BLaER1 (cell line): ENCODE results near the gene RTL10.
A peak's percentile ranks its signal among the peaks of the same experiment; 100 is the strongest.

Experiments
- H3K27ac ChIP-seq: shearing (Covaris generic); formaldehyde crosslinking; 2 replicates; pipeline ENCODE4 v1.8.1; 2022
- H3K27me3 ChIP-seq: shearing (Covaris generic); formaldehyde crosslinking; 2 replicates; pipeline ENCODE4 v1.8.1; 2022
- H3K36me3 ChIP-seq: shearing (Covaris generic); formaldehyde crosslinking; 2 replicates; pipeline ENCODE4 v1.8.1; 2022
- H3K4me1 ChIP-seq: shearing (Covaris generic); formaldehyde crosslinking; 2 replicates; pipeline ENCODE4 v1.8.1; 2022
- H3K4me2 ChIP-seq: shearing (Covaris generic); formaldehyde crosslinking; 2 replicates; pipeline ENCODE4 v1.8.1; 2022
- H3K4me3 ChIP-seq: shearing (Covaris generic); formaldehyde crosslinking; 2 replicates; pipeline ENCODE4 v1.8.1; 2022
- H3K9ac ChIP-seq: shearing (Covaris generic); formaldehyde crosslinking; 2 replicates; pipeline ENCODE4 v1.8.1; 2022
- H3K9me3 ChIP-seq: shearing (Covaris generic); formaldehyde crosslinking; 2 replicates; pipeline ENCODE4 v1.8.1; 2022
- H4K20me1 ChIP-seq: shearing (Covaris generic); formaldehyde crosslinking; 2 replicates; pipeline ENCODE4 v1.8.1; 2022
- Cebpa-rat ChIP-seq: shearing (Covaris generic); IDR thresholded peaks from 2 replicates; pipeline ENCODE4 v1.8.1; 2022

RTL10 gene

GRCh38 chr22:19854778-19855503 lies at the start of gene RTL10, which contains the start of gene GNB1L:
RTL10 (minus strand) TSS chr22:19854874; CDS start chr22:19852261, 2,613 bp downstream.
GNB1L (minus strand) TSS chr22:19854874; CDS start chr22:19821355, 33,519 bp downstream.
- H4K20me1 ChIP-seq = peaks cover 46% of the 10 kb centered on the region
- TF ChIP-seq Cebpa-rat = no peak
- H3K27ac ChIP-seq = peak within 1 kb of the TSS; percentile 92
- H3K36me3 ChIP-seq = peaks cover 29% of the 10 kb centered on the region
- H3K9me3 ChIP-seq = no peaks in the 10 kb centered on the region
- H3K4me2 ChIP-seq = peak within 1 kb of the TSS; percentile 97
- peak within 1 kb of the TSS; percentile 96 for H3K9ac ChIP-seq
- peaks cover 30% of the 10 kb centered on the region for H3K4me1 ChIP-seq
- no peaks in the 10 kb centered on the region for H3K27me3 ChIP-seq
- peak within 1 kb of the TSS; percentile 93 for H3K4me3 ChIP-seq

- H3K36me3 ChIP-seq = peaks cover 11% of the 10 kb centered on the region; the same call in 1 of the 2 replicates
- no peaks in the 10 kb centered on the region for H4K20me1 ChIP-seq
- no peak for TF ChIP-seq Cebpa-rat
- no peak overlapping the region for H3K4me3 ChIP-seq
- no peak overlapping the region for H3K4me2 ChIP-seq
- no peaks in the 10 kb centered on the region for H3K9me3 ChIP-seq
- H3K4me1 ChIP-seq = peaks cover 46% of the 10 kb centered on the region
- H3K27me3 ChIP-seq = no peaks in the 10 kb centered on the region
- H3K27ac ChIP-seq = no peak overlapping the region
- no peak overlapping the region for H3K9ac ChIP-seq
Measured at GRCh38 chr22:19904174-19904856, 49.6 kb upstream of the RTL10 start.

- Histone ChIP-seq H4K20me1 (no peaks in the 10 kb centered on the region), H3K9me3 (no peaks in the 10 kb centered on the region), H3K27me3 (no peaks in the 10 kb centered on the region), H3K4me2 (peak overlapping the region; percentile 82), H3K36me3 (peaks cover 13% of the 10 kb centered on the region; the same call in 1 of the 2 replicates), H3K4me3 (no peak overlapping the region), H3K27ac (peak overlapping the region; percentile 52), H3K9ac (peak overlapping the region; percentile 63; the same call in 1 of the 2 replicates), H3K4me1 (peaks cover 52% of the 10 kb centered on the region)
- no peak for TF ChIP-seq Cebpa-rat
Measured at GRCh38 chr22:19903513-19903912, 48.8 kb upstream of the RTL10 start.

- Histone ChIP-seq H3K36me3 (peaks cover 12% of the 10 kb centered on the region; the same call in 1 of the 2 replicates), H4K20me1 (no peaks in the 10 kb centered on the region), H3K4me3 (0 out of 2 replicates have a peak overlapping the region, but pooled peaks have one; percentile 4), H3K27me3 (no peaks in the 10 kb centered on the region), H3K9ac (peak overlapping the region; percentile 63), H3K9me3 (no peaks in the 10 kb centered on the region), H3K4me2 (peak overlapping the region; percentile 82), H3K4me1 (peaks cover 53% of the 10 kb centered on the region), H3K27ac (peak overlapping the region; percentile 52)
- no peak for TF ChIP-seq Cebpa-rat
Measured at GRCh38 chr22:19903031-19903430, 48.4 kb upstream of the RTL10 start.

DNA sequence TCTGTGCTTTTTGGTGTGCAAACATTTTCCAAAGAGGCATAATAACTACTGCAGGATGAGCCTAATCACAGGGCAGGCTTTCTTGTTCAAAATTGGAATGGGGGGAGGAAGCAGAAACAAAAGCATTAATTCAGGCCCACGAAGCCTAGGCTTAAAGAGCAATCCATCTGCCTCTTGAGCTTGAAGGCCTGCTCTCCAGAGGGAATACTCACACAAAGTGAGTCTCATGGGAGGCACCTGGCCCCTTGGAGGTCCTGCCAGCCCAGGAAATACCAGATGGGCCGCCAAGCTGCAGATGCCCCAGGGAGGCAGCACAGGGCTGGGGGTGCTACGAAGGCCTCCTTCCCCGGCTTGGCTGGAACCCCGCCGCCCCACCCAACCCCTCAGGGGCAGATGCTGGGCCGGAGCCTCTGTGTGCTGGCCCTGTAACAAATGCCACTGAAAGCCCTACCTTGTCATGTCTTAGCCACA lies 47.6 kb upstream of the RTL10 start:
- Histone ChIP-seq H3K36me3 (peaks cover 13% of the 10 kb centered on the region; the same call in 1 of the 2 replicates), H3K4me3 (no peak overlapping the region), H3K27ac (peak overlapping the region; percentile 52), H3K9me3 (no peaks in the 10 kb centered on the region), H3K9ac (peak overlapping the region; percentile 63; the same call in 1 of the 2 replicates), H3K4me2 (peak overlapping the region; percentile 82), H4K20me1 (no peaks in the 10 kb centered on the region), H3K4me1 (peaks cover 61% of the 10 kb centered on the region), H3K27me3 (no peaks in the 10 kb centered on the region)
- no peak for TF ChIP-seq Cebpa-rat

DNA sequence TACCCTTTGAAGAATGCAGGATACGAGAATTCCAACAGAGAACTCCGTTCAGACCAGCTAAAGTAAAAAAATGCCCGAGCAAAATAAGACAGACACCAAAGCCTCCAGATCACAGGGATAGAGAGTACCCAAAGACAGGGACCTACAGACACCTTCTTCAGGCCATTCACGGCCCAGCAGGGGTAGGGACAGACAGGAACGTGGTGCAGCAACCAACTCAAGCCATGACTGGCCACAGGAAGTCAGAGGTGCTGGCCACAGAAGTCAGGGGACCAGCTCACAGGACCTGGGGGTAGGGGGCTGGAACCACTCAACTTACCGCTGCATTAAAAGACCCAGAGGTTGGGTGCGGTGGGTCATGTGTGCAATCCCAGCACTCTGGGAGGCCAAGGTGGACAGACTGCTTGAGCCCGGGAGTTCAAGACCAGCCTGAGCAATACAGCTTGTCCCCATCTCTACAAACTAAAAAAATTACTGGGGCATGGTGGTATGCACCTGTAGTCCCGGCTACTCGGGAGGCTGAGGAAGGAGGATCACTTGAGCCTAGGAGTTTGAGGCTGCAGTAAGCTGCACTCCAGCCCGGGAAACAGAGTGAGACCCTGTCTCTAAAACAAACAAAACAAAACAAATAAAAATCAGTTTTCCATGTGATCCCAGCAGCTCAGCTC lies 47.0 kb upstream of the RTL10 start:
- no peak overlapping the region for H3K27ac ChIP-seq
- no peaks in the 10 kb centered on the region for H3K27me3 ChIP-seq

GRCh38 chr22:19900707-19901436 lies 46.2 kb upstream of the RTL10 start:
- H3K9me3 ChIP-seq = no peaks in the 10 kb centered on the region
- H3K27ac ChIP-seq = no peak overlapping the region

More for the DNA sequence above, 47.0 kb upstream of the RTL10 start:
- Histone ChIP-seq H3K4me1 (peaks cover 66% of the 10 kb centered on the region), H3K9ac (peak overlapping the region; percentile 63; the same call in 1 of the 2 replicates), H3K36me3 (peaks cover 16% of the 10 kb centered on the region; the same call in 1 of the 2 replicates), H3K4me2 (peak overlapping the region; percentile 82), H4K20me1 (no peaks in the 10 kb centered on the region), H3K4me3 (no peak overlapping the region), H3K9me3 (no peaks in the 10 kb centered on the region)
- no peak for TF ChIP-seq Cebpa-rat

DNA sequence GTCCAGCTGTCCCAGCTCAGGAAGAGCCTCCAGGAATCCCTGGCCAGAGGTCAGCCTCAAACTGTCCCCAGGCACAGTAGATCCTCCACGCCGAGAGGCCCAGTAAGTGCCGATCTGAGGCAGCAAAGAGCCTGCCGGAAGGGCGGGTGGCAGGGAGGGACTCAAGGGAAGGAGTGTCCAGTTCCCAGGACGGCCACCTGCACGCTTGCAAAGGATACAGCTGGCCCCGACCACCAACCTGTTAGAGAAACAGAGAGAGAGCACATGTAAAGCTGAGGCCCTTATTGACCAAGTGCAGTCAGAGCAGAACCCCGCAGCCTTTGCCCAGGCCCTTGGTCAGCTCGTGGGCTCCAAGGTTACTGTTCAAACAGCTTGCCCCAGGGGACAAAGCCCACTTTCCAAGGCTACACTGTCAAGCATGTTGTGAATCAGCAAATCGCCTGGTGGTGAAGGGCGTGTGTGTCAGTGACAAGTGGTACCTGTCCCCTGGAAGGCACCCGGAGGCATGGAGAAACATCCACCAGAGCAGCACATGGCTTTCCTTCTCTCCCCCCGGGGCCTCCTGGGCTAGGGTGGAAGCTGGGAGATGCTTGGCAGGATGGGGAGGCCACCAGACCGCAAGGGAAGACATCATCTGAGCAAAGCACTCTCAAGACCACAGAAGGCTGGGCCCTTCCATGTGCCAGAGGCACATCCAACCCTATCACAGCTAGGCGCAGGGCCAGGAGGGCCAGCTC lies 44.3 kb upstream of the RTL10 start:
- Histone ChIP-seq H3K4me3 (no peak overlapping the region), H3K9ac (no peak overlapping the region; the same call in 1 of the 2 replicates), H3K9me3 (no peaks in the 10 kb centered on the region), H3K36me3 (peaks cover 32% of the 10 kb centered on the region; the same call in 1 of the 2 replicates), H4K20me1 (no peaks in the 10 kb centered on the region), H3K4me2 (no peak overlapping the region), H3K4me1 (peaks cover 93% of the 10 kb centered on the region), H3K27me3 (no peaks in the 10 kb centered on the region), H3K27ac (0 out of 2 replicates have a peak overlapping the region, but pooled peaks have one; percentile 9)
- no peak for TF ChIP-seq Cebpa-rat

More at GRCh38 chr22:19900707-19901436, 46.2 kb upstream of the RTL10 start:
- Histone ChIP-seq H3K4me2 (peak overlapping the region; percentile 42), H3K9ac (no peak overlapping the region), H3K4me3 (no peak overlapping the region), H3K27me3 (no peaks in the 10 kb centered on the region), H3K4me1 (peaks cover 75% of the 10 kb centered on the region), H3K36me3 (peaks cover 16% of the 10 kb centered on the region; the same call in 1 of the 2 replicates), H4K20me1 (no peaks in the 10 kb centered on the region)
- no peak for TF ChIP-seq Cebpa-rat
